Renal pelvis (tissue), 4 donors: ENCODE measurements around the gene DNAJC18. TPM values are rescaled to one million over a fixed set of nuclear protein-coding genes. Genes with fewer than 3 reads are reported as not detected.
"Not testable (repeated sequence)": the region's sequence is repeated elsewhere in the genome, so short reads cannot be mapped to it uniquely, and the experiment has no call there.

ENCODE experiments used
- DNase-seq: peaks from one replicate; pipeline ENCODE4 v3.0.0-alpha.2; 2013
- polyA plus RNA-seq, 3 donors: library from polyadenylated mRNA; unstranded; fragments of 120-200 nt; gene quantifications; one replicate each; pipeline ENCODE4 v1.2.1, GENCODE V29; 2013; ENCODE audit not compliant: insufficient read length in 3 of 3

DNAJC18 gene
- polyA plus RNA-seq, 3 donors, result 19.8 to 23.4 (median 22.0) TPM

DNA sequence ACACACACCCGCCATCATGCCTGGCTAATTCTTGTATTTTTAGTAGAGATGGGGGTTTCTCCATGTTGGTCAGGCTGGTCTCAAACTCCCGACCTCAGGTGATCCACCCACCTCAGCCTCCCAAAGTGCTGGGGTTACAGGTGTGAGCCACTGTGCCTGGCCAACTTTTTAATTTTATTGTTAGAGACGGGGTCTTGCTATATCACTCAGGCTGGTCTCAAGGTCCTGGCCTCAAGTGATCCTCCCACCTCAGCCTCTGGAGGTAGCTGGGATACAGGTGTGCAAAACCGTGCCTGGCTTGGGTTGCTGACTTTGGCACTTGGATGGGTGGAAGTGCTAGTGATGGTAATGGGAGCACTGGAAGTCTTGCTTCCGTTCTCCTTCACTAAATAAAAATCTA, 30.2 kb downstream of the DNAJC18 start:
- not testable (repeated sequence) for DNase-seq

GRCh38 chr5:139408191-139408590, 31.1 kb downstream of the DNAJC18 start:
- DNase-seq, result no peak

DNA sequence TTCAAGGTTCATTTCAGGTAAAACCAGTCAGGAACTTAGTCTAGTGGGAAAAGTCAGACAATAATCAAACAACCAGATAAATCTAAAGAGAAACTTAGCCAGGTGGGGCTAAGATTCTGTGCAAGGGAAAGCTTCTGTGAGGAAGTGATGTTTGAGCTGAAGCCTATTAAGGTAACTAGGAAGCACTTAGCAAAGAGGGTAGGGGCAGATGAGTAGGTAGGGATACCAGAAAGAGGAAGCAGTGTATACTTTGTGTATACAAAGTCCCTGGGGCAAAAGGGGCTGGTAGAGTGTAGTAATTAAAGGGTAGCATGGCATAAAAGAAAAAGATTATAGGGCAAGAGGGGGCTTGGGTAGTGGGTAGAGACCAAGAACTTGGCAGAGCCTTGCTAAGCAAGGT, 31.8 kb downstream of the DNAJC18 start:
- DNase-seq, result no peak

GRCh38 chr5:139406963-139407362, 32.4 kb downstream of the DNAJC18 start:
- DNase-seq, result no peak

- DNase-seq, result no peak
These were observed 34.9 kb downstream of the DNAJC18 start for GRCh38 chr5:139404484-139404840.

DNA sequence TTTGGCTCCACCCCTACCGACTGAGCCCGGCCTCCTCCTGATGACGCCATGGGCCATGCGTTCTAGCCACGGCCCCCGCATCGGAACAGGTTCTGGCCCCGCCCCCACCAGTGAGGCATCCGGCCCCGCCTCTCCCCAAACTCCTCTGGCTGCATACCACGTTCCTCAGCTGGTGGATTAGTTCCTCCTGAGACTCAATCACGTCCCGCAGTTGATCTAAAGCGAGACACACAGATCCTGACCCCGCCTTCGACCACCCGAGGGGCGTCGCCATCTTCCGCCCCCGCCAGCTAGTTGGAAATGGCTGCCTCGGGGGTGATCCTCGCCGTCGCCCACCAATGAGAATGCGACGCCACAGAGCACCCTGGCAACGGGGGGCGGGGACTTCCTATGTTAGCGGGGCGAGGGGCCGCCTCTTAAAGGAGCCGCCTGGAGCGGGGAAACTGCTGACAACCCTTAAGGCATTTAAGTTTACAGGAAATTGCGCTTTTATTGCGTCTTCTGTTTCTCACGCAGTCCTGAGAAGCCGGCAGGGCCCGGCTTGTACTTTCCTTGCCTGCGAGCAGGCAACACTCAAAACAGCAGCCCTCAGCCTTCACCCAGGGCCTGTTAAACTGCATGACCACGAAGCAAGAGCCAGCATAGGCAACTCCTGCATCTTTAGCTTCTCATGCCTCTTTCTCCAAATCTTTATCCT, 35.4 kb downstream of the DNAJC18 start, which contains the start of gene SPATA24:
TSS of gene SPATA24 (minus strand) at position 303 of the 697 bp plus-strand sequence. CDS start at position 274, 29 bp downstream.
- DNase-seq, result peak; percentile 98

GRCh38 chr5:139403418-139403786, 35.9 kb downstream of the DNAJC18 start:
- no peak for DNase-seq

DNA sequence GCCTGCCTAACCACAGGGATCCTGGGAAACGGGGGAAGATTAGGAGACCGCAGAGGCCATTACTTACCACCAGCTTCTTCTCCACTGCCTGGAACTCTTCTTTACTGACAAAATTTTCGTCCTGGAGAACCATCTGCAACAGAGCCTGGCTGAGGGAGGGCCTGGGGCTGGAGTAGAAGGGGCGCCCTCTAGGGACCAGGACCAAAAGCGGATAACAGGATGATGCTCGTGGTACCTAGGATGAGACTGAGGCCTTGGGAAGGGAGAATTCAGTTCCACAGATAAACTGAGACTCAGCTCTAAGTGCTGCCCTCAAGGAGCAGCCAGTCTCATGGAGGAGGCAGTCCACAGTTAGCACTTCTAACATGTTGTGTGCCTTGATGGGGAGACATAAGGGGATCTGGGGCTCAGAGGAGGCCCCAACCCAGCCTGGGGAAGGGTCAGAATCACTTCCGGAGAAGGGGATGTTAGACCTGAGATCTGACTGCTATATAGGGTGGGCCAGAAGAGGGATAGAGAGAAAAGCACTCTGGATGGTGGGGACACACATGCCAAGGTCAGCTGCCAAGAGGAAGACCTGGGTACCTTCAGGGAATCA, 36.7 kb downstream of the DNAJC18 start:
- DNase-seq, result no peak

- DNase-seq, result no peak
These were observed 37.8 kb downstream of the DNAJC18 start for GRCh38 chr5:139401546-139401945.

- no peak for DNase-seq
These were observed 39.7 kb downstream of the DNAJC18 start for GRCh38 chr5:139399501-139400121.

- DNase-seq, result no peak
These were observed 41.4 kb downstream of the DNAJC18 start for GRCh38 chr5:139397921-139398320.

- no peak for DNase-seq
These were observed 42.6 kb downstream of the DNAJC18 start for GRCh38 chr5:139396691-139397090.

- DNase-seq, result no peak
These were observed 43.3 kb downstream of the DNAJC18 start for GRCh38 chr5:139395844-139396640.

GRCh38 chr5:139394654-139395566, 44.4 kb downstream of the DNAJC18 start, which contains the start of gene PROB1:
TSS of gene PROB1 (minus strand) at chr5:139395104. CDS start at chr5:139395081, 23 bp downstream.
- no peak for DNase-seq

- DNase-seq, result peak; percentile 31
These were observed 45.1 kb downstream of the DNAJC18 start for GRCh38 chr5:139394123-139394653.

DNA sequence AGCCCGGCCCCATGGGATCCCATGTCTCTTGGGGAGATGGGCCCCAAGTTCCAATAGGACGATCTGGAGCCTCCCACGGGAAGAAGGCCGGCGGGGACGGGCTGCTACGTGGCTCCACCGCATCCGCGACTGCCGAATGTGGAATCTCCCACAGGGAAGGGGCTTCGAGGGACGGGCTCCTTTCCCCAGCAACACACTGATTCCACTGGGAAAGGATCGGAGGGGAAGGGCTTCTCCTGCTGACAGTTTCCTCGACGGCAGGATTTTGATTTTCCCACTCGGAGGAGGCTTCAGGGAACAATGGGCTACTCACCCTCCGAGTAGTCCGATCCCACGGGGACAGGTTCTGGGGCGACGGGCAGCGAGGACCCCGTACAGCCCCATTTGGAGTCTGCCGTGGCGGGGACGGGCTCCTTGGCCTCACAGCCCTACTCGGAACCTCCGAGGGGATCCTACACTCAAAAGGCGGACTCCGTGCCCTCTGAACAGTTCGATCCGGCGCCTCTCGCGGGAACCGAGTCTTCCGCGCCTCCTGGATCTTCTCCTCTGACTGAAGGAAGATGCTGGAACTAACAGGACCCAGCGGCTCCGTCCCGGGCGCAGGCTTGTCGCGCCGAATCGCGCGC, 45.7 kb downstream of the DNAJC18 start:
- no peak for DNase-seq

- peak; percentile 56 for DNase-seq
These were observed 46.4 kb downstream of the DNAJC18 start for GRCh38 chr5:139392678-139393496.

- no peak for DNase-seq
These were observed 47.0 kb downstream of the DNAJC18 start for GRCh38 chr5:139392324-139392677.

DNA sequence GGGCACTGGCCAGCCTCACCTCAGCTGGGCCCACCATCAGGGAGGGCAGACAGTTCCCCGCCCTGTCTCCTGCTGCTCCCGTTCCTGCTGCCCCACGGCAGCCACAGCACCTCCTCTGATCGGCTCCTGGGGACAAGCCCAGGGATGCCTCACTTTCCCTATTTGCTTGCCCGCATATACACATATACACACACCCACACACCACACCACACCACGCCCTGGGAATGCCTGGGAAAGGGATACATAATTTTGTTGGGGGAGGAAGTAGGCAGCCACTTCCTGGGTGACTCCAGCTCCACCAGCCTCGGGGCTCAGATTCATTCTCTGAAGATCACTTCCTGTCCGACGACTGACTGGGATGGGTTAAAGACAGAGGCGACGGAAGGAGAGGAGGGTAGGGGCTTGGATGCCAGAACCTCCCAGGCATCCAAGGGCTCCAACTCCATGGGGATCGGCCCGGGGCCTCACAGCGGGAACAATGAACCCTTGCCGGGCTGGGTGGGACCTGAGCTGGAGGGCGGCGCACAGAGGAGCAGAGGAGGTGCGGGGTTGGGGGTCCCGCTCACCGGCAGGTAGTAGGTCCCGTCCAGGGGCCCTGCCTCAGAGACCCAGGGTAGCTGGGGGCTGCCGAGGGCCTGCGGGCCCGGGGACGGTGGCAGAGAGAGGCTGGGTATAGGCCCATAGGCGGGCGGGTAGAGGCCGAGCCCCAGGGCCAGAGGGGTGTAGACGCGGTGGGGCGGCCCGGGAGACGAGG, 47.6 kb downstream of the DNAJC18 start:
- DNase-seq, result no peak
